ENCODE results near the gene FBXL7. TPM values are rescaled to one million over a fixed set of nuclear protein-coding genes. Genes with fewer than 3 reads are reported as not detected.

FBXL7 gene
- total and polyA plus RNA-seq, 10 donors, result 1.1 to 12.9 (median 8.3) TPM

DNA sequence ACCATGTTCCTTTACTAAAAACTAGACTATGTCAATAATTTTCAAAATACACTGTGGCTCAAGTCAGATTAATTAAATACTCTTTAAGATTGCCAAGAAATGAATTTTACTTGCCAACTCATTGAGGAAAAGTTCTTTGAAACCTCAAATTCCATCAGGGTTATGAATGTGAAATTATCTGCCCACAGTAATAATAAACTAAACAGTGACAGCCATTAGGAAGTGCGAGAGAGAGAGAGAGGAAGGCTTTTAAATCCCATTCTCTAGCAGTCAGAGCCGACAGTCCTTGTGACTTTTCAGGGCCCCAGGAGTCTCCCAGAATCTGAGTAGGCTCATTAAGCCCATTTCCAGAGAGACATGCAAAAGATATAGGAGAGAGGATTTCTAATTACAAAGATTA lies 443.5 kb downstream of the FBXL7 start:
- Histone ChIP-seq H3K36me3 (no peaks in the 10 kb centered on the region), H3K9me3 (peaks cover 0 to 6% (median 0%) of the 10 kb centered on the region in 8 donors), H3K4me1 (peaks cover 0 to 4% (median 0%) of the 10 kb centered on the region in 6 donors), H3K27me3 (replicated peaks in 1 of 7) (no peaks in the 10 kb centered on the region), H3K4me3 (no peak overlapping the region), H3K27ac (no peak overlapping the region)
- no peak for DNase-seq
- intact Hi-C loops (cut with DNase I; ENCODE audit: low total_unique reads), result no loop called here
- TF ChIP-seq, protein P1, sequence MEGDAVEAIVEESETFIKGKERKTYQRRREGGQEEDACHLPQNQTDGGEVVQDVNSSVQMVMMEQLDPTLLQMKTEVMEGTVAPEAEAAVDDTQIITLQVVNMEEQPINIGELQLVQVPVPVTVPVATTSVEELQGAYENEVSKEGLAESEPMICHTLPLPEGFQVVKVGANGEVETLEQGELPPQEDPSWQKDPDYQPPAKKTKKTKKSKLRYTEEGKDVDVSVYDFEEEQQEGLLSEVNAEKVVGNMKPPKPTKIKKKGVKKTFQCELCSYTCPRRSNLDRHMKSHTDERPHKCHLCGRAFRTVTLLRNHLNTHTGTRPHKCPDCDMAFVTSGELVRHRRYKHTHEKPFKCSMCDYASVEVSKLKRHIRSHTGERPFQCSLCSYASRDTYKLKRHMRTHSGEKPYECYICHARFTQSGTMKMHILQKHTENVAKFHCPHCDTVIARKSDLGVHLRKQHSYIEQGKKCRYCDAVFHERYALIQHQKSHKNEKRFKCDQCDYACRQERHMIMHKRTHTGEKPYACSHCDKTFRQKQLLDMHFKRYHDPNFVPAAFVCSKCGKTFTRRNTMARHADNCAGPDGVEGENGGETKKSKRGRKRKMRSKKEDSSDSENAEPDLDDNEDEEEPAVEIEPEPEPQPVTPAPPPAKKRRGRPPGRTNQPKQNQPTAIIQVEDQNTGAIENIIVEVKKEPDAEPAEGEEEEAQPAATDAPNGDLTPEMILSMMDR (IDR thresholded peaks at IDR 0.05 in 8 of 11, conservative IDR thresholded peaks at IDR 0.05 in 3 of 11), result no peak
- TF ChIP-seq POLR2AphosphoS5 (IDR thresholded peaks at IDR 0.05), result no peak
- TF ChIP-seq POLR2A (IDR thresholded peaks at IDR 0.05), result no peak
- WGBS, 5 donors, result 64 to 75% (median 66%) methylated on average over 2 of the region's 2 CpGs

DNA sequence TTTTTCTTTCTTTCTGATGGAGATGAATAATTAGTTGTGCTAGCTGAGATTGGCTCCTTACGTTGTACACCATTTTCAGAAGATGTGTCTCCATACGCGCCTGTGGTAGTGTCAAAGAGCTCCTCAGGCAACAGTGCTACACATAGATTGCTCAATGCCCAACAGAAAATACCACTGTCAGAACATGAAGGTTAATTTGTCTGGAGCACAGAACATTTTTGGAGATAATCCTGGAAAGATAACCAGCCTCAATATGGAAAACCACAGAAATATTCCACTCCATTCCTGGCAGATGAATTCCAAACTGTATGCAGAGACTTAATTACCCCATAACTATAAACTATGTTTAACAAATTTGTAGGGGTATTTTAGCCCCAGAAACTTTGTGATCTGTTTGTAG lies 446.0 kb downstream of the FBXL7 start:
- no peak for DNase-seq
- H3K4me3 ChIP-seq, result no peak overlapping the region
- TF ChIP-seq, protein P1 (IDR thresholded peaks at IDR 0.05 in 8 of 11, conservative IDR thresholded peaks at IDR 0.05 in 3 of 11), result no peak
- TF ChIP-seq POLR2AphosphoS5 (IDR thresholded peaks at IDR 0.05) (no peak), POLR2A (IDR thresholded peaks at IDR 0.05) (no peak)
- H3K36me3 ChIP-seq, result no peaks in the 10 kb centered on the region
- H3K4me1 ChIP-seq, result no peaks in the 10 kb centered on the region
- intact Hi-C loops (cut with DNase I; ENCODE audit: low total_unique reads), result no loop called here
- H3K9me3 ChIP-seq, result peaks cover 0 to 13% (median 0%) of the 10 kb centered on the region in 8 donors
- whole genome bisulfite sequencing, 5 donors, result 92 to 98% (median 97%) methylated on average over 3 of the region's 3 CpGs
- H3K27me3 ChIP-seq (replicated peaks in 1 of 7), result no peaks in the 10 kb centered on the region
- no peak overlapping the region for H3K27ac ChIP-seq

DNA sequence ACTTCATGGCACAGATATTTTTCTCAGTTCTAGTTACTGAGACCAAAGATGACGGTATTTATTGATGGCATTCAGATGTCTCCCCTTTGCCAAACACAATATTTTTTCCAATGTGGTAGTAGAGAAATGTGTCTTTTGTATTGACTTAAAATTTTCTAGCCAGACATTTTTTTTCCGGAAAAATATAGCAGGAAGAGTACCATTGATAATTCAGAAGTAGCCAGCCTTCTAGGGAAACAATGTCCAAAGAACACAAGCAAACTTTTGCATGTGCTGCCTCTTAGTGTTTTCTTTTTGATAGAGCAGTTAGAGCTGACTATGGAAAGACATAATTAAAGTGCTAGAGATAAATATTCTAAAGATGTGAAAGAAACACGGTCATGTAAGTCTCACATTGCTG lies 448.2 kb downstream of the FBXL7 start:
- Histone ChIP-seq H3K36me3 (no peaks in the 10 kb centered on the region), H3K4me1 (no peaks in the 10 kb centered on the region), H3K4me3 (no peak overlapping the region), H3K27ac (no peak overlapping the region), H3K9me3 (peaks cover 0 to 18% (median 0%) of the 10 kb centered on the region in 8 donors), H3K27me3 (replicated peaks in 1 of 7) (no peaks in the 10 kb centered on the region)
- no peak for DNase-seq
- intact Hi-C loops (cut with DNase I; ENCODE audit: low total_unique reads), result no loop called here
- TF ChIP-seq, protein P1 (IDR thresholded peaks at IDR 0.05 in 8 of 11, conservative IDR thresholded peaks at IDR 0.05 in 3 of 11), result no peak
- 77 to 87% (median 80%) methylated on average over 3 of the region's 3 CpGs for WGBS, 5 donors

DNA sequence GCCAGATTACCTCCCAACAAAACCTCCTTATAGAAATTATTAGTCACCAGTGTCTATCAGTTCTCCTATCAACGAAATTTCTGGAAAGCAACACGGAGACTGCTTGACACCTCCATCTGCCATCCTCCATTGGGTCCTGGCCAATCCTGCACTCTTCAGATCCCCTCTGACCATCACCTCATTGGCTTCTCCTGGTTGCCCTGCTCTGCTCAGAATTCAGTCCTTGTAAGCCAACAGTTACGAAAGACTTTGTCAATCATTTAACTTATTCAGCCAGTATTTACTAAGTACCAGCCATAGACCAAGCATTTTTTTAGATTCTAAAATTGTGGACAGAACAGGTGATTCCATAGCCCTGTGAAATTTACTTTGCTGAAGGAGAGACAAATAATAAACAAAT lies 451.1 kb downstream of the FBXL7 start:
- Histone ChIP-seq H3K4me1 (no peaks in the 10 kb centered on the region), H3K4me3 (no peak overlapping the region), H3K27ac (no peak overlapping the region), H3K27me3 (replicated peaks in 1 of 7) (no peaks in the 10 kb centered on the region), H3K36me3 (no peaks in the 10 kb centered on the region), H3K9me3 (peaks cover 0 to 15% (median 0%) of the 10 kb centered on the region in 8 donors)
- intact Hi-C loops (cut with DNase I; ENCODE audit: low total_unique reads), result no loop called here
- TF ChIP-seq POLR2A (IDR thresholded peaks at IDR 0.05) (no peak), POLR2AphosphoS5 (IDR thresholded peaks at IDR 0.05) (no peak)
- TF ChIP-seq, protein P1 (IDR thresholded peaks at IDR 0.05 in 8 of 11, conservative IDR thresholded peaks at IDR 0.05 in 3 of 11), result no peak
- DNase-seq, result no peak
- 81 to 91% (median 83%) methylated on average over 3 of the region's 3 CpGs for WGBS, 5 donors

Measured in spleen (tissue), 11 donors.